Measurements from ENCODE around the gene MDH1. TPM values are rescaled to one million over a fixed set of nuclear protein-coding genes. Genes with fewer than 3 reads are reported as not detected.
A peak's percentile ranks its signal among the peaks of the same experiment; 100 is the strongest.

MDH1 gene
- polyA plus RNA-seq (2013, experiment 1 of 2) = 207 TPM
- 211 TPM for polyA plus RNA-seq (2013, experiment 2 of 2)

DNA sequence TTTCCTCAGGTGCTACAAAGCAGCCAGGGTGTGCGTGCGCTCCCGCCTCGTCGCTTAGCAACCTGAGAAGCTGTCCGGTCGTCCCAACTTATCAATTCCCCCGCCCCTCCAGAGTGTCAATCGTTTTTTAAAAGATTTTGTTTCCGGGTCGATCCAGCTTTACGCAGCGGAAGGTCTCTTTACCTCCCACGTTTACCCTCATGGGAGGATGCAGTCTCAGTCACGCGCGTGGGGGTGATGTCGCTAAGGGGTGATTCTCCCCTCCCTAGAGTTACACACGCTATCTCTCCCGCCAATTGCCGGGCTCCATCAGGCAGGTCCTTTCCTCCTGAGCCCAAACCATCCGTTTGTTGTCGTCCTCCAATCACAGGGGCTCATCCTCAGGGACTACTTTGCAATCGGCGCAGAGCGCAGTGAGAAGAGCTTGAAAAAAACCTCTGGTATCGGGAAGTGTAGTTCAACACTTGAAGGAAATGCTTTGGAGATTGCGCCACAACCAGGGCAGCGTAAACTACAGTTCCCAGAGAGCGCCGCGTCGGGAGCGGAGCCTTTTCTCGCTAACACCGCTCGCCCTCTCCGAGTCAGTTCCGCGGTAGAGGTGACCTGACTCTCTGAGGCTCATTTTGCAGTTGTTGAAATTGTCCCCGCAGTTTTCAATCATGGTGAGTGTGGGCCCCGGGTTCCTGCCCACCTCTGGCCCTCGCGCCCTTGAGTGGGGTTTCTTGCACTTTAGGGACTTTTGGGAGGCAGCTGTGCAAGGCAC lies at the start of gene MDH1, which contains the start of gene WDPCP:
TSS of gene MDH1 (plus strand) at position 579 of the 763 bp plus-strand sequence. CDS start at position 660, 81 bp downstream.
TSS of gene WDPCP (minus strand) at position 93 of the 763 bp plus-strand sequence. CDS start 206 bp downstream, outside the sequence.
- no CpG with 5 or more reads among the region's 44 CpGs for WGBS, 2 donors (ENCODE audit: extremely low coverage in 2 of 2, insufficient read length in 2 of 2, insufficient replicate concordance in 1 of 2)
- peak; percentile 98 for DNase-seq (ENCODE audit: low spot score)
- peak within 1 kb of the TSS; percentile 67 for H3K9ac ChIP-seq (ENCODE audit: low read depth, low read length, poor library complexity)

DNA sequence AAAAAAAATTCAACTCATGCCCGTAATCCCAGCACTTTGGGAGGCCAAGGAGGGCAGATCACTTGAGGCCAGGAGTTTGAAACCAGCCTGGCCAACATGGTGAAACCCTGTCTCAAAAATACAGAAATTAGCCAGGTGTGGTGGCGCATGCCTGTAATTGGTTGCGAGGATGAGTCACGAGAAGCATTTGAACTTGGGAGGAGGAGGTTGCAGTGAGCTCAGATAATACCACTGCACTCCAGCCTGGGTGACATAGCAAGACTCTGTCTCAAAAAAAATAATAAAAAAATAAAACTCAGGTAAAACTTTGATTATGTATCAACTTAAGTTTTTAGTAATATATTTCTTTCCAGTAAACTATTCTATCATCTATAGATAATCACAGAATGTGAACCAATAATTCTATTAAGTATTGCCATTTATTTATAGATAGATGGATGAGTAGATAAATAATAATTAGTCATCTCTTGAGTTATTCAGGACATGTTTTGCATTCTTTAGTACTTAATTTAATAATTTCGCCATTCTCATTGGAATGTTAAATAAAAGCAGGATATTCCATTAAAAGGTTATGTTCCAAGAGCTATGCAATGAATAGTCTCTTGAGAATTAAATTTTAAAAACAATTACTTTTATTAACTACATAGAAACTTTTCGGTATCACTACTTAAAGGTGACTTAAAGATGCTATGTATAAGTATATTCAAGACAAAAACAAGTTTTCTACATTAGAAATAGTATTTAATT lies 49.2 kb upstream of the MDH1 start:
- Histone ChIP-seq H3K14ac (ENCODE audit: low read length) (no peak overlapping the region), H2BK120ac (ENCODE audit: low read depth, low read length) (no peak overlapping the region), H3K4me2 (ENCODE audit: insufficient read depth, low read length, poor library complexity, severe bottlenecking) (no peak overlapping the region), H3K36me3 (replicated peaks in 1 of 2; ENCODE audit: control insufficient read depth in 2 of 2, insufficient read depth in 2 of 2, low read length in 2 of 2) (no peaks in the 10 kb centered on the region), H3K27me3 (ENCODE audit: control insufficient read depth in 3 of 3, insufficient read depth in 3 of 3, low read depth in 1 of 3, low read length in 3 of 3) (no peaks in the 10 kb centered on the region), H3K18ac (ENCODE audit: low read length) (no peak overlapping the region), H2AFZ (ENCODE audit: low read length) (no peak overlapping the region), H3K9me3 (replicated peaks in 1 of 2; ENCODE audit: control insufficient read depth in 2 of 2, insufficient read depth in 1 of 2, low read depth in 1 of 2, low read length in 2 of 2) (no peaks in the 10 kb centered on the region), H3K23ac (ENCODE audit: low read depth, low read length, poor library complexity) (no peak overlapping the region), H2AK5ac (ENCODE audit: low read depth, low read length) (no peak overlapping the region), H4K91ac (ENCODE audit: low read depth, low read length, poor library complexity) (no peak overlapping the region), H2BK15ac (ENCODE audit: low read length) (no peak overlapping the region), H3K9ac (ENCODE audit: low read depth, low read length, poor library complexity) (no peak overlapping the region), H3K4ac (ENCODE audit: low read length) (no peak overlapping the region), H3K27ac (replicated peaks; ENCODE audit: low read length) (no peak overlapping the region), H3K4me1 (ENCODE audit: control insufficient read depth in 2 of 2, insufficient read depth in 1 of 2, low read depth in 1 of 2, low read length in 2 of 2) (no peaks in the 10 kb centered on the region), H4K8ac (ENCODE audit: low read depth, low read length) (no peak overlapping the region), H3K79me1 (ENCODE audit: low read depth, low read length) (no peaks in the 10 kb centered on the region), H2BK12ac (ENCODE audit: low read length) (no peak overlapping the region), H3K4me3 (ENCODE audit: low read length in 2 of 2) (no peak overlapping the region), H2BK5ac (ENCODE audit: low read length) (no peak overlapping the region)
- WGBS, 2 donors (ENCODE audit: extremely low coverage in 2 of 2, insufficient read length in 2 of 2, insufficient replicate concordance in 1 of 2) = no CpG with 5 or more reads among the region's 6 CpGs
- DNase-seq (ENCODE audit: low spot score) = no peak

More for the DNA sequence above, at the start of gene MDH1, which contains the start of gene WDPCP:
- H3K14ac ChIP-seq (ENCODE audit: low read length) = no peak within 1 kb of the TSS
- no peaks in the 10 kb centered on the region for H3K27me3 ChIP-seq (ENCODE audit: control insufficient read depth in 3 of 3, insufficient read depth in 3 of 3, low read depth in 1 of 3, low read length in 3 of 3)
- peaks cover 0 to 35% of the 10 kb centered on the region in 2 donors for H3K36me3 ChIP-seq (replicated peaks in 1 of 2; ENCODE audit: control insufficient read depth in 2 of 2, insufficient read depth in 2 of 2, low read length in 2 of 2)
- no peak within 1 kb of the TSS for H2BK15ac ChIP-seq (ENCODE audit: low read length)
- H2AFZ ChIP-seq (ENCODE audit: low read length) = peak within 1 kb of the TSS; percentile 93
- H4K8ac ChIP-seq (ENCODE audit: low read depth, low read length) = no peak within 1 kb of the TSS
- no peak within 1 kb of the TSS for H2BK120ac ChIP-seq (ENCODE audit: low read depth, low read length)
- no peak within 1 kb of the TSS for H2AK5ac ChIP-seq (ENCODE audit: low read depth, low read length)
- peak within 1 kb of the TSS; percentile 74 for H3K27ac ChIP-seq (replicated peaks; ENCODE audit: low read length)
- peak within 1 kb of the TSS; percentile 4 for H3K23ac ChIP-seq (ENCODE audit: low read depth, low read length, poor library complexity)
- no peak within 1 kb of the TSS for H2BK12ac ChIP-seq (ENCODE audit: low read length)
- peaks cover 1% of the 10 kb centered on the region for H3K79me1 ChIP-seq (ENCODE audit: low read depth, low read length)
- peaks cover 0 to 12% of the 10 kb centered on the region in 2 donors for H3K4me1 ChIP-seq (ENCODE audit: control insufficient read depth in 2 of 2, insufficient read depth in 1 of 2, low read depth in 1 of 2, low read length in 2 of 2)
- peak within 1 kb of the TSS; percentile 77 to 95 for H3K4me3 ChIP-seq (ENCODE audit: low read length in 2 of 2)
- H3K4ac ChIP-seq (ENCODE audit: low read length) = no peak within 1 kb of the TSS
- peak within 1 kb of the TSS; percentile 65 for H3K4me2 ChIP-seq (ENCODE audit: insufficient read depth, low read length, poor library complexity, severe bottlenecking)
- H3K18ac ChIP-seq (ENCODE audit: low read length) = peak within 1 kb of the TSS; percentile 85
- H4K91ac ChIP-seq (ENCODE audit: low read depth, low read length, poor library complexity) = no peak within 1 kb of the TSS
- no peak within 1 kb of the TSS for H2BK5ac ChIP-seq (ENCODE audit: low read length)
- H3K9me3 ChIP-seq (replicated peaks in 1 of 2; ENCODE audit: control insufficient read depth in 2 of 2, insufficient read depth in 1 of 2, low read depth in 1 of 2, low read length in 2 of 2) = no peaks in the 10 kb centered on the region

DNA sequence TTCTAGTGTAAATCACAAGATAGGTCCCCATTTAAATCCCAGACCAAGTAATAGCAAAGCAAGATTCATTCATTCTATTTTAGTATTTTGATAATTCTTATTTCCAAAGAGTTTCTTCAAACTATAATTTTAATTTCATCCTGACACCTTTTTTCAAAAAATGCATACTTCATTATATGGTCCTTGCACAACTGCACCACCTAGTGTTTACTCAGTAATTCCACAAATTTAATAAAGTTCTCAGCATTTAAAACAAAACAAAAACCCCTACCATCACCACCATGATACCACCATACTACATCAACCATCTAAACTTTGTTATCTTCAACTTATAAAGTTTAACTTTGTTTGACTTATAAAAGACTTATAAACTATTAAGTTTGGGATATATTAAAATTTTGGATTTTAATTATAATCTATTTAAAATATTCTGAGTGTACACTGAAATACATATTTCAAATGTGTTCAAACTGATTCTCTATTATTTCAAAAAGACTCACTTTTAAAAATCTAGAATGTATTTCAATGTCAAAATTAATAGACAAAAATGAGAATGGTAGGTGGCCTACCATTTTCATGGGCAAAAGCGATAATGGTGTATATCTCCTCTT lies 44.6 kb upstream of the MDH1 start:
- H4K91ac ChIP-seq (ENCODE audit: low read depth, low read length, poor library complexity) = no peak overlapping the region
- H3K27ac ChIP-seq (replicated peaks; ENCODE audit: low read length) = no peak overlapping the region
- H3K9me3 ChIP-seq (replicated peaks in 1 of 2; ENCODE audit: control insufficient read depth in 2 of 2, insufficient read depth in 1 of 2, low read depth in 1 of 2, low read length in 2 of 2) = no peaks in the 10 kb centered on the region
- no peak overlapping the region for H3K9ac ChIP-seq (ENCODE audit: low read depth, low read length, poor library complexity)
- no peak overlapping the region for H2AFZ ChIP-seq (ENCODE audit: low read length)
- no peak overlapping the region for H3K14ac ChIP-seq (ENCODE audit: low read length)
- H3K27me3 ChIP-seq (ENCODE audit: control insufficient read depth in 3 of 3, insufficient read depth in 3 of 3, low read depth in 1 of 3, low read length in 3 of 3) = no peaks in the 10 kb centered on the region
- WGBS, 2 donors (ENCODE audit: extremely low coverage in 2 of 2, insufficient read length in 2 of 2, insufficient replicate concordance in 1 of 2) = no CpG with 5 or more reads among the region's 1 CpG
- H3K4me2 ChIP-seq (ENCODE audit: insufficient read depth, low read length, poor library complexity, severe bottlenecking) = no peak overlapping the region
- H2BK15ac ChIP-seq (ENCODE audit: low read length) = no peak overlapping the region
- no peak overlapping the region for H2AK5ac ChIP-seq (ENCODE audit: low read depth, low read length)
- no peak overlapping the region for H2BK5ac ChIP-seq (ENCODE audit: low read length)
- H4K8ac ChIP-seq (ENCODE audit: low read depth, low read length) = no peak overlapping the region
- H3K4me1 ChIP-seq (ENCODE audit: control insufficient read depth in 2 of 2, insufficient read depth in 1 of 2, low read depth in 1 of 2, low read length in 2 of 2) = no peaks in the 10 kb centered on the region
- no peak overlapping the region for H2BK120ac ChIP-seq (ENCODE audit: low read depth, low read length)
- no peaks in the 10 kb centered on the region for H3K36me3 ChIP-seq (replicated peaks in 1 of 2; ENCODE audit: control insufficient read depth in 2 of 2, insufficient read depth in 2 of 2, low read length in 2 of 2)
- DNase-seq (ENCODE audit: low spot score) = no peak
- no peak overlapping the region for H3K18ac ChIP-seq (ENCODE audit: low read length)
- H3K79me1 ChIP-seq (ENCODE audit: low read depth, low read length) = no peaks in the 10 kb centered on the region
- no peak overlapping the region for H3K4me3 ChIP-seq (ENCODE audit: low read length in 2 of 2)
- H3K23ac ChIP-seq (ENCODE audit: low read depth, low read length, poor library complexity) = no peak overlapping the region
- no peak overlapping the region for H3K4ac ChIP-seq (ENCODE audit: low read length)
- no peak overlapping the region for H2BK12ac ChIP-seq (ENCODE audit: low read length)

Measured in neuronal stem cell (in vitro differentiated cells).